Stimulated activated CD8-positive, alpha-beta memory T cell treated with anti-CD3 and anti-CD28 coated beads, Interleukin-4, amount 100 ng/mL, for 48 hours (primary cell): ENCODE results near the gene NYNRIN.

Experiments
- DNase-seq: peaks from one replicate; pipeline ENCODE4 v3.0.0-alpha.2; 2020

Gene NYNRIN

DNA sequence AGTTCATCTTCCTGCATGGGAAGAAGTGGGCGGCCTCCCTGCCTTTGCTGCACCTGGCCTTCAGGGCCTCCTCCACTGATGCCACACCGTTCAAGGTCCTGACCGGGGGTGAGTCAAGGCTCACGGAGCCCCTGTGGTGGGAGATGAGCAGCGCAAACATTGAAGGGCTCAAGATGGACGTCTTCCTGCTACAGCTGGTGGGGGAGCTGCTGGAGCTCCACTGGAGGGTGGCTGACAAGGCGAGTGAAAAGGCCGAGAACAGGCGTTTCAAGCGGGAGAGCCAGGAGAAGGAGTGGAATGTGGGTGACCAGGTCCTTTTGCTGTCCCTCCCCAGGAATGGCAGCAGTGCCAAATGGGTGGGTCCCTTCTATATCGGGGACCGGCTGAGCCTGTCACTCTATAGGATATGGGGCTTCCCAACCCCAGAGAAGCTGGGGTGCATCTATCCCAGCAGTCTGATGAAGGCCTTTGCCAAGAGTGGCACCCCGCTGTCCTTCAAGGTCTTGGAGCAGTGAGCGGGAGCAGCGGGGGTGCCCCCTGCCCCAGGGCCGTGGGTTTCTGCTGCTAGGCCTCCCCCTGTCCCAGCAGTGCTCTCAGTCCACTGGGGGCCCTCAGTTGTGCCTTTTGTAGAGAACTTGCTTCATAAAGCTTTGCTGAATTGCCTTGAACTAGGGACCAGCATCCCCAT is 18.3 kb downstream of the NYNRIN start:
- DNase-seq: no peak

GRCh38 chr14:24417832-24418491 is 19.2 kb downstream of the NYNRIN start:
- DNase-seq: no peak

GRCh38 chr14:24418492-24418873 is 19.7 kb downstream of the NYNRIN start:
- no peak for DNase-seq

- no peak for DNase-seq
Measured at GRCh38 chr14:24422261-24422660, 23.5 kb downstream of the NYNRIN start.

GRCh38 chr14:24422694-24423601 is 24.1 kb downstream of the NYNRIN start:
- no peak for DNase-seq

DNA sequence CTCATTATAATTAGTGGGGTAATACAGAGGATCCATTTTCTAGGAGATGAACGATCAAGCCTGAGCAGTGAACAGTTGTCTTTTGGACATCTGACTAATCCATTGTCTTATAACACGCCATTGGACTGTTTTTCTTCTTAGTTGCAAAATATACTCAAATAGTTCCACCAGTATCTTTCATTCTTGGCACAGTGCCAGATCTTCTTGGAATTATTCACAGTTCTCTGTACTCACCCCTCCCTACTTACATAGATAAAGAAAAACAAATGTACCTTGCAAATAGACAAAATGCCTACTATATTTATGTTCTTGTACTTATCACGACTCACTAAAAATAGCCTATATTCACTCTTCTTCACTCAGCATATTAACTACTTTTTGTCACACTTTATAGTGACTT is 26.9 kb downstream of the NYNRIN start:
- DNase-seq: no peak

DNA sequence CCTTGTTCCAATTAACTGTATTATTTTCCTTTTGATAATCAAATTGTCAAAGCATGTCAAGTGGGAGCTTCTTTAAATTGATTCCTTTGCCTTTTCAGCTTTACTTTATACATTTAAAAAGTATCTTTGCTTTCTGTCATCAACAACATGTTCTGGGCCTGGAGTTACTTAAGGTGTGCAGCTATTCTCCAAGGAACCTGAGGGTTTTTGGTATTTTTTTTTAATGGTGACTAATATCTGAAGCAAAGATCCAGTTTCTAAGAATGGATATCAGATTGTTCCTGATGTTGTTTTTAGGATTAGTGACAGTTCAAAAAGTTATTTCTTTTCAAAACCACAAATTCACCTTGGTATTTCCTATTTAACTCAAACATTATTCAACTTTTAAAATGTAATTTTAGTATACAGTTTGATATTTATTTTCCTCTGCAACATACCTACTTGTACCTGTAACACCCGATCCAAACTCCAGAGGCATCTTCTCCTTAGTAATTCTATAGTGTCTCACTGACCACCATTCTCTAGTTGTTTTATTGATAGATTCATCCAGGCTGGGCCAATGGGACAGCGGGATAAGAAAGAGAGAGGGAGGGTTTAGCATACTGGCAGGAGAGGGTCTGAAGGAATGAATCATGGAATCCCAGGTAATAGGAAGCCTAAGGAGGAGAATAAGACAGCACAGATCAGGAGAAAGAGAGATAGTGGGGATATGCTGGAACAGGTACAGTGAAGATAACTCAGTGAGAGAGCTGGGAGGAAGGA is 27.5 kb downstream of the NYNRIN start:
- no peak for DNase-seq

DNA sequence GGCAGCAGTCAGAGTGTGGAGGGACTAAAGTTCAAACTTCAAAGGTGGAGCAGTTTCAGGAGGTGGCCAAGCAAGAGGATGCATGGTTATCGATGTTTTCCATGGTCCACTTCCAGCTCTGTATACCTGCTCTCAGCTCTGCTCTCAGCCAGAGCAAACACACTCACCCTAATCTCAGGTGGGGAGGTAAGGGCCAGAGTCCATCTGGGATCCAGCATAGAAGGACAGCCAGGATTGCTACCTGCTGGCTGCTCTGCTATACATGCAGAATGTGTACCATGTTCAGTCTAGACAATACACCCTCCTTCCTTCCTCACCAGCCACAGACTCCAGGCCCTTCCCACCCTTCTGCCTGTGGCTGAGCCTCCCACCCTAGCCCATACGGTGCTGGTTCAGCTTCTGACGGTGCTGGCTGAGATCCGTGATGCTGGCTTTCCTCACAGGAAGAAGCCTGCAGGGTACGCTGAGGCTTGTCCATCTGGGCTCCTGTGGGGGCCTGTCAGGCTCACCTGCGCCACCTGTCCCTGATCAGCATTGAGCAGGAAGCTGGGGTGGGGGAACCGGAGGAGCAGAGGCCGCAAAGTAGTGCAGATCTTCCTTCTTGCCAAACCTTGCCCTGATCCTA is 28.2 kb downstream of the NYNRIN start:
- DNase-seq: no peak

DNA sequence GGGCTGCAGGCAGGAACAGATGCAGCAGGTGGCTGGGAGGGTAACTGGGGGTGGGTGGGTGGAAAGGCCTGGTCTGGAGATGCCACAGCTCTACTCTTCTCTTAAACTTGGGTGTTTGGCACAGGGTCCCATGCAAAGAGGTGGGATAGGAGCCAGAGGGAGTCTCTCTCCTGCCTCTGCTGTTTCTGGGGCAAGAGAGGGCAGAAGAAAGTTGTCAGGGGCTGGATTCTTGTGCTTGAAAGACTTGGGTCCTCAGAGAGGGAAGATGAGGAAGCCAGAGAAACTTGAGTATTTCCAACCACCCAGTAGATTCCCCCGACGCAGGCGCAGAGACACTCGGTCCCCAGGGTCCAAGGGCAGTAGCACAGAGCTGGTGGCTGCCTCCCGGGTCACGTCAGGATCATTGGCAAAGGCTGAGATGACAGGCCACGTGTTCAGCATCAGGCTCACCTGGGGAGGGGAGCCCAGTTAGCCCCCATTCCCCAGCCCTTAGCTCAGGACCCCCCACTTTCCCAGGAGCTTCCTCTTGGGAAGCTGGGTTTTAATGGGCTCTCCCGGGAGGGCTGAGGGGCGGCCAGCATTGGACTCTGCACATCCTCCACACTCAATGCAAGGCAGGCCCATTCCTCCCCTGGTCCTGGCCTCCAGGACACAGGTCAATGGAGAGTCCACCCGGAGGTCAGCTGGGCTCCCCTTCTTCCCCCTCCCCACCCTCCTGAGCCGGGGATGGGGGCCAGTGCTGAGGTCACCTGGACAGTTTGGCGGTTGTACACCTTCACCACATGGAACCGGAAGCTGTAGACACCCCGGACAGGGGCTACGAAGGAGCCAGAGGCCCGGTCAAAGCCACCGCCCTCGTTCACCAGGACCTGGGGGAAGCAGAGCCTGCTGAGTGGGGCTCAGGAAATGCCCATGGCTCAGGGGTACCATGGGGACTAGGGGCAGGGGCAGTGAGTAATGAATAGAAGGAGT is 29.0 kb downstream of the NYNRIN start:
- DNase-seq: no peak

- no peak for DNase-seq
Measured at GRCh38 chr14:24428628-24429394, 30.0 kb downstream of the NYNRIN start.

DNA sequence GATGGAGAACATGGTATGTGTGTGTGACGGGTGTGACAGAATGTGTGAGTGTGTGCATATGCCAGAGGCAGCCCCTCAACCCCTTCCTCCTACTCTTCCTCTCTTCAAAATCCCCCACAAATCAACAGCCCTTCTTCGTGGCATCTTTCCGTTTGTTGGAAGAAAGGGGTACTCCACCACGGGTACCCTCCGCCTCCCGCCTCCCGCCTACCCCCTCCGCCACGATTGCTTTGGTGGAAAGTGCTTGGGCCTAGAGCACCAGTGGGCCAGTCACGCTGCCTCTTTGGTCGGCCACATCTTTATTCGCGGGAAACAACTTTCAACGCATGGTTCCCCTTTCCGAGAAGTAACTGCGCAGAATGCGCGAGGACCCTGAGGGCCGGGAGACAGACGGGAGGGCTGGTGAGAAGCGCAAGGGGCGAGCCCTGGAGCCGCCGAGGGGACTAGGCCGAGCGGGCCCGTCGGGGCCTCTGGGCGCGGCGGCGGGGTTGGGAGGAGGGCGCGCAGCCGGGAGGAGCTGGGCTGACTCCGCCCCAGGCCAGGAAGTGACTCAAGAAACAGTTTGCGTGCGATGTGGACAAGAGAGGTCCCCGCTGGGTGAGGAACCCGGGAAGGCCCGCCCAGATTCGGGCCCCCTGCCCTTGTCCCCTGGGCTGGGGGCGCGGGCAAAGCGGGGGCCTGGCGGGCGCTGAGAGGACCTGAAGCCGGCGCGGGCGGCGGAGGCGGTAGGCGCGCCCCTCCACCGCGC is 30.8 kb downstream of the NYNRIN start, which contains the start of the genes CBLN3 and KHNYN:
TSS of gene CBLN3 (minus strand) at position 274 of the 748 bp plus-strand sequence. CDS start 614 bp downstream, outside the sequence.
TSS of gene KHNYN (plus strand) at position 560 of the 748 bp plus-strand sequence. CDS start 777 bp downstream, outside the sequence.
- peak; percentile 89 for DNase-seq

DNA sequence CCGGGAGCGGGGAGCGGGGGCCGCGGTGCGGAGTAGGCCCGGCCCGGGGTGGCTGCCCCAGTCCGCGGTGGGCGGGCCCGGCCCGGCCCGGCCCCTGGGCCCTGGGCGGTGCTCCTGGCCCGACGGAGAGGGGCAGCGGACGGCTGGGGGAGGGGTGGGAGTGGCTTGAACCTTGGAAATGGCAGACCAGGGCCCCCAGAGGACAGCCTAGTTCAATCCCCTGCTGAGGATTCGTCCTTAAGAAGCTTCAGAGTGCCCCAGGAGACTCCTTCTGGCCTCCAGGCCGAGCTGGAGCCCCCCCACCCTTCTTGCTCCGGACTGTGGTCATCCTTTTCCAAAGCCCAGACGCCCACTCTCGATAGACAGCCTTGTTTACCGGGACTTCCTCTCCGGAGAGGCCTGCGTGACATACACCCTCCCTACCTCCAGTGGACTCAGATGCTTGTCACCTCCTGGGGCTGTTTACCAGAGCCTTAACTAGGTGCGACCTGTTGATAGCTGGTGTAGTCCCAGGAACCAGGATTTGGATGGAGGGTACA is 31.4 kb downstream of the NYNRIN start:
- peak; percentile 78 for DNase-seq

DNA sequence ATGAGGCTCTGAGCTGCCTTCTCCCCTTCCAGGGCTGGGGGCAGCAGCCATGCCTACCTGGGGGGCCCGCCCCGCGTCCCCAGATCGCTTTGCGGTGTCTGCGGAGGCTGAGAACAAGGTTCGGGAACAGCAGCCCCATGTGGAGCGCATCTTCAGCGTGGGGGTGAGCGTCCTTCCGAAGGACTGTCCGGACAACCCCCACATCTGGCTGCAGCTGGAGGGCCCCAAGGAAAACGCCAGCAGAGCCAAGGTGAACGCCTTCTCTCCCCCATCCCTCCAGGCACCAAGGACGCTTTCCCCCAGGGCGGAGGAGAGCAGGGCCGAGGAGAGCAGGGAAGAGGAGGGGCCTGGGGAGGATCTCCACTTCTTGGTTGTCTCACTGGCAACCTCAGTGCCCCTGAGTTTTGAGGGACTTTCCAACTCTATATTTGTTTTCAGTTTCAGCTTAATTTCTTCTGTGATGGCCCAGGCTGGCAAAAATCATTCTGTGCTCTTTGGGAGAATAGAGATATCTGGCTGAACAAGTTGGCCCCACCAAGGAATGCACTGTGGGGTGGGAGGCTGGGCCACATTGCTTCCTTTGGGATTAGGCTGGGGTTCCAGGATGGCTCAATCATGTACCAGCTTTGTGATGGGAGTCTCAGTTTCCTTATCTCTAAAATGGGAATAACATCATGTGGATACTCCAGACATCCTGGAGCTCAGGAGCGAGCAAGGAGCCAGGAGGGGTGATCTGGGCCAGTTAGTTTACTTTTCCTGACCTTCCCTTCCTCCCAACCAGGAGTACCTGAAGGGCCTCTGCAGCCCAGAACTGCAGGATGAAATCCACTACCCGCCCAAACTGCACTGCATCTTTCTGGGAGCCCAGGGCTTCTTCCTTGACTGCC is 32.1 kb downstream of the NYNRIN start:
- peak; percentile 81 for DNase-seq

- DNase-seq: peak; percentile 96
Measured at GRCh38 chr14:24431569-24432258, 32.9 kb downstream of the NYNRIN start.

DNA sequence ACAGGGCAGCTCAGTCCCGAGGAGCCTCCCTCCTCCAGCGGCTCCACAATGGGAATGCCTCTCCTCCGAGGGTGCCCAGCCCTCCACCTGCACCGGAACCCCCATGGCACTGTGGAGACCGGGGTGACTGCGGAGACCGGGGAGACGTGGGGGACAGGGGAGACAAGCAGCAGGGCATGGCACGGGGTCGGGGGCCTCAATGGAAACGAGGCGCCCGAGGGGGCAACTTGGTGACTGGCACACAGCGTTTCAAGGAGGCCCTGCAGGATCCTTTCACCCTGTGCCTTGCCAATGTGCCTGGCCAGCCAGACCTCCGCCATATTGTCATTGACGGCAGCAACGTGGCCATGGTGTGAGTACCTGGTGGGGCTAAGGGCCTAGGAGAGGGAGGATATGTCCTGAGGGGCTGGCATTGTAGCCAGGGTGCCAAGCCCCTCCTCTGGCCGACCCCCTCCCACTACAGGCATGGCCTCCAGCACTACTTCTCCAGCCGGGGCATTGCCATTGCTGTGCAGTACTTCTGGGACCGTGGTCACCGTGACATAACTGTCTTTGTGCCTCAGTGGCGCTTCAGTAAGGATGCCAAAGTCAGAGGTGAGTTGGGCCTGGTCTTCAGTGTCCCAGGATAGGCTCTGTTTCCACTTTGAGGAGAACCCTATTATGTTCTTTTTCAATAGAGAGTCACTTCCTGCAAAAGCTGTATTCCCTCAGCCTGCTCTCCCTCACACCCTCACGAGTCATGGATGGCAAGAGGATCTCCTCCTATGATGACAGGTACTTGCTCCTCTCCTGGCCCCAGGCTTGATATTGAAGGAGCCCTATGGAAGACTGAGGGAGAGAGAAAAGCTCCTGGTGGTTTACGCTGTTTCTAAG is 33.7 kb downstream of the NYNRIN start:
- DNase-seq: no peak

- DNase-seq: no peak
Measured at GRCh38 chr14:24434036-24434435, 35.2 kb downstream of the NYNRIN start.
